IPS-NIHi7 (cell line): Measurements from ENCODE around the gene FGF13.

Source experiments
- DNase-seq: peaks from one replicate; pipeline ENCODE4 v3.0.0; 2012; ENCODE audit warnings: mixed read lengths; ENCODE audit errors: extremely low spot score

The FGF13 gene

DNA sequence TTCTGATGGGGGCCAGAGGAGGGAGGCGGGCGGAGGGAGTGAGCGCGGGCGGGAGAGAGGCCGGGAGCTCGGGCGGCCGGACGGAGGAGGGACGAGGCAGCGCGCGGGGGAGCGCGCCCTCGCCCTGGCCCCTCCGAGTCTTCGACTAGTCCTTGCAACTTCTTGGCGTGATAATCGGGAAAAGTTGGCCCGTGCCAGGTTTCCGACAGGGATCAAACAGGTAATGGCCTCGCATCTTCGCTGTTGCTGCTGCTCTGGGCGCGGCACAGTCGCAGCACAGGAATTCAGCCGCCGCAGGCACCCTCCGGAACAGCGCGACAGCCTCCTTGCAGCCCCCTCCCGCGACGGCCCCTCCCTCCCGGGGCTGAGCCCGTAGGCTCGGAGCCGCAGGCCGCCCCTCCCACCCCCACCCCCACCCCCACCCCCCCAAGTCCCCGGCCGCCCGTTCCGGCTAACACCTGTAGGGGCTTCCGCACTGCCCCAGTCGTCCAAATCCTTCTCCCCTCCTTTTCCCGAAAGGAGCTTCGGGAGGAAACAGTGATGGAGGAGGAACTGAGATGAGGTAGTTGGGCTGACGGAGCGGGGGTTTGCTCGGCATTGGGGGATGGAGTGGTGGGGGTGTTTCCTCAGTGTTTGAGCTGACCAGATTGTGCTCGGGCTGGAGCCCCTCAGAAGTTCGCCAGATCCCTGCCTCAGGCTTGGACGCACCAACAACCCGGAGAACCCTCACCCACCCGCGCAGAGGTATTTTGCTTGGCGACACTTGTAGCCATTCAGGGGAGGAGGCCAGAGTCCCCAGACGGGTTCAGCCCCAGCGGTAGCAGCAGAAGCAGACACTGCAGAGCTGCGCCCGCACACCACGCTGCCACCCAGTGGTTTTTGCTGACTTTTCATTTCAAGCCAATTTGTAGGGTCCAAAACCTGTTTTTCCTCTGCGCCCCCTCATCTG is at the start of gene FGF13:
FGF13 (minus strand) TSS at position 319 of the 949 bp plus-strand sequence. CDS start 714 bp downstream, outside the sequence.
- DNase-seq = peak; percentile 77

DNA sequence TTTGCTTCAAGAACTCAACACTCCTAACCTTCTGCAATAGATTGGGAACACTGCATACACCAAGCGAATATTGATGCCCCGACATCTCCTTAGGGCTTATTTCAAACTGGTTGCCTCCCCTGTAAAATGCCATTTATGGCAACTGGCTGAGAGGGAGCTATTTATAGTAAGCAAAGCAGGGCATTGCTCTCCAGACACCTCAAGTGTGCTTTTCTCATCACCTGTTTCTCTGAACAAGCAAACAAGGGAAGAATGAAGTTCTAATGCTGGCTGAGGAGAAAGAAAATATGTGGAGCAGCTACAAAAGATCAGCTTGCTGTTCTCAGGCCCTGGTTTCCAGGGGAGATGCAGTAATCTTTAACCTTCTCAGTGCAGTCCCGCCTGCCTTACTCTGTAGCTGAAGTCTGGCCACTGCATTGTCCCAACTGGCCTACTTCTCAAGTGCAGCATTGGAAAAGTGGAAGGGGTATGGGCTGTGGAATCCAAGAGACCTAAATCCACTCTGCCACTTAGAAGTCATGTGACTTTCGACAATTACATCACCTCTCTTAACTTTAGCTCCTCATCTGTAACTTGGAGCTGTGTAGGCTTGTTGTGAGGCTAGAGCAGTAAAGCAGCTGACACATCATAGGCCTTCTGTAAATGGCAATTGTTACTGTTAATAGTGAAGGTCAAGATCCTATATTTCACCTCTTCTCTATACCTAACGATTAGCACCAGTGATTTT is 47.9 kb upstream of the FGF13 start:
- DNase-seq = no peak

DNA sequence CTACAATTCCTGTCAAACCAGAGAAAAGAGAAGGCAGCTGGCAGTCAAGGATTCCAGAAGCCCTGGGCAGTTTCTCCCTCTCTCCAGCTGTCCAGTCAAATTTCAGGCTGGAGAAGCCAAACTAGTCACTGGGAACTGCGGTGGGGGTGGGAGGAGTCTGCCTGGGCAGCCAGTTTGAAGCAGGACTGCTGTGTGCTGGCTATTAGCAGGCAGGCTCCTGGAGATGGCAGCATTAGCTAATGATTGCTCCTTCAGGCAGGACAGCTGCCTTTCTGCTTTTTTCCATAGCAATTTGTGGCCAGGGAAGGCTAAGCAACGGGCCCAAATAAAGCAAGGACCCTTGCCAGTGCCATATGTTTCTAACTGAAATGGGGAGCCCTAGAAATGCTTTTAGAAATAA is 44.7 kb upstream of the FGF13 start:
- peak; percentile 88 for DNase-seq

DNA sequence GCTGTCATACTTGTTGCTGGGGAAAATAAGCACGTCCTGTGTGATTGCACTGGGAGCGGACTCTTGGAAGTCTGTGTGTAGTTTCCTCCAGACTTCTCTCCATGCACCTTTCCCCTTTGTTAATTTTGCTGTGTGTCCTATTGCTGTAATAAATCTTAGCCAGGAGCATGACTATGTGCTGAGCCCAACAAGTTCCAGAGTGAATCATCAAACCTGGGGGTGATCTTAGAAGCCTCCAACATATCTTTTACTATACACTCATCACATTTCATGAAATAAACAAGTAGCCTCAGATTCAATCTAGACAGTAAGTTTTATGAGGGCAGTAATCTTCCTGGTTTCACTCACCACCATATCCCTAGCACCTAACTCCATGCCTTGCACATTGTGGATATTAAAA is 43.3 kb upstream of the FGF13 start:
- no peak for DNase-seq

DNA sequence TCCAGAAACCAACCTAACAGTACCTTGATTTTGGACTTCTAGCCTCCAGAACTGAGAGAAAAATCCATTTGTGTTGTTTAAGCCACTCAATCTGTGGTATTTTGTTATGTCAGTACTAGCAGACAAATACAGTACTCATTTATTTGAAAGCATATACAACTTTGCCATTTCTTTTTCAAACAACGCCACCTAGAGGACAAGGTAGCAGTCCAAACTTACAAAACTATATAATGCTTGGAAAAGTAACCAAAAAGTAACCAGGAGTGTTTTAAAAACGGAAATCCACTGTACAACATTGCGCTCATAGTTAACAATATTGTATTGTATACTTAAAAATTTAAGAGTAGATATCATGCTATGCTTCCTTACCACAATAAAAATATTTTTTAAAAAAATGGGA is 37.0 kb upstream of the FGF13 start:
- no peak for DNase-seq

DNA sequence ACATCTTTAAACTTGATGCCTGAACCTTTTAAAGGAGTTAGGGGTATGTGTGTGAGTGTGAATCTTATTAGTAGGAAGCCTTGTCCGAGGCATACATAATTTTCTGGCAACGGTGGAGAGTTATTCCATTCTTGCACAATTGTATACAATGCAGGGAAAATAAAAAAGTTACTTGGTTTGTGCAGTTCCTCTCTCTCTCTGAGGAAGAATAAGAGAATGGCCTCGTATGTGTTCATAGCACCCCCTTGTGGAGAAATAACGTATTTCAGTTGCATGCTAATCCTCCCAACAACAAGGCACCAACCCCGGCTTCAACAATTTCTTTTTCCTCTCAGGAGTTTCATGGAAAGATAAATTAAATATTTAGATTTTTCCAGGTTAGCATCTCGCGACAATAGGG is 33.7 kb upstream of the FGF13 start:
- peak; percentile 62 for DNase-seq

DNA sequence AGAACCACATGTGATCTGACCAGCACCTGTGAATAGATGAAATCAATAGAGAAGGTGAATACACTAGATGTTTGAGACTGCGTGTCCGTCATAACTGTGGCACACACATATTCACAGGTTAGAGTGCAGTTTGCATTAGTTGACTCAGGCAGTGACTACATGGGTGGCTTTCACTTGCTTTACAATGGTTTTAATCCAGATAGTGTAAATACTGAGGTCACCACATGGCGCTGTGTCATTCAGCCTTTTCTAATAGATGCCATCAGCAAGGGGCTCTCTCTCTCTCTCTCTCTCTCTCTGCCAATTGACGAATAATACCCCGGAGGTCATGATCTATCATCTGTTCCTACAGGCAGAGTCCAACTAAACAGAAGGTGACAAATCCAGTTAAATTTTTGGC is 30.7 kb upstream of the FGF13 start:
- DNase-seq = no peak

DNA sequence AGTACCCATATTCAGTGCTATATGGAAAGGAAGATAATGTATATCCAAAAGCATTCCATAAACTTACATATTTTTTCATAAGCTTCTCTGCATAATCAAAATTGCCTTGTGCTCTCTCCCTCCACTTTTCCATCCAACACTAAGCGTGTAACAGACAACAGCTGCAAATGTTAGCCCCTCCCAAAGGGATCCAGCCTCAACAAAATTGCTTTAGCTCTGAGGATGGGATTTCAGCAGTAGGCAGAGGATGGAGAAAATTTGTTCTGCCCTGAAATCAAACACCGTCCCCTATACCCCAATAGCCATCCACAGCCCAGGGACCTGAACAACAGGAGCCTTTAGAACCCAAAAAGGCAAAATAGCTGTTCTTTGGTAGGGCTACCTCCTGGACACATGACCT is 28.8 kb upstream of the FGF13 start:
- no peak for DNase-seq

DNA sequence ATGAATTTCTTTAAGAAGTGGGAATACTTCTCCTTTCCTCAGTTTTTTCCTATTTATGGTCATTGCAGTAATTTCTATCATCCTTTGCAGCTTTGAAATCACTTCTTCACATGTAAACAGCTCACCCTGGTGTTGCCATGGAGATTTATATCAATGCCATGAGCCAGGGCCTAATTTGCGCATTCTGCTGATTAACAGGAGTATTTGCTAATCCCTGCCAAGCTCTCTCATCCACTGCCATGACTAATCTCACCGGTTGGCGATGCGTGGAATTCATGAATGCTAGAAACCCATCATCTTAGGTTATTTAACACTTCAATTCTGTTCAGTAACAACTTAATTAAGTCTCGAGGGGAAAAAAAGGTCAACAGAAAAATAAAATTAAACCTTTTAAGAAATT is 11.8 kb upstream of the FGF13 start:
- no peak for DNase-seq

DNA sequence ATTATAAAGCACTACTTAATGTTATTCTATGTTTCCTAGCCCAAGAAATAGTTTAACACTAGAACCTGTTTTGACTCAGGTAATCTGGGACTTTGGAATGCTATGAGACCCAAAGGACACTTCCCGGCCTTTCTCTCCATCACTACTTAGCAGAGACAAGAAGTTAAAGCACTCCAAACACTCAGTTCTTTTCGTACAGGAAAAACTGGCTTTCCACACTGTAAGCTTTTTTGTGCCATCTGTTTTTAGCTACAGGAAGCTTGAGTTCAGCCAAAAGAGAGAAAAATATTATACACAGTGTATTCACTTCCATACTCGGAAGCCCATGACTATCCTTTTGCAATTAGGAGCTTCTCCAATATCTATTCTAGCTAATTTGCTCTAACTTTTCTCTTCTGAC is 7.9 kb upstream of the FGF13 start:
- DNase-seq = no peak

DNA sequence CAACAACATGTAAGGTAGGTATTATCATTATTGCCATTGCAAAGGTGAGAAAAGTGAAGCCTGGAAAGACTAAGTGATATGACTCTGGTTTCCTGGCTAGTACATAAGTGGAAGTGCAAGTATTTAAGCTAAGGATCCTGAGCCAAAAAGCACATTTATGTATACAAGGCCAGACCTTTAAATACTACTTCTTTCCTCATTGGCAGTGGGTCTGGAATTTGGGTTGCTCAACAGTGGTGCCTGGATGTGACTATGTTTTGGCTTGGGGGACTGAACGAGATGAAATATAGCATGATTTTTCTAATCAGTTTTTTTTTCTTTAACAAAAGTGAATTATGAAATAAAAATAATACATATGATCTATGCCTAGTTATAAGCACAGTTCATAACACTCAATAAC is 7.4 kb upstream of the FGF13 start:
- no peak for DNase-seq

DNA sequence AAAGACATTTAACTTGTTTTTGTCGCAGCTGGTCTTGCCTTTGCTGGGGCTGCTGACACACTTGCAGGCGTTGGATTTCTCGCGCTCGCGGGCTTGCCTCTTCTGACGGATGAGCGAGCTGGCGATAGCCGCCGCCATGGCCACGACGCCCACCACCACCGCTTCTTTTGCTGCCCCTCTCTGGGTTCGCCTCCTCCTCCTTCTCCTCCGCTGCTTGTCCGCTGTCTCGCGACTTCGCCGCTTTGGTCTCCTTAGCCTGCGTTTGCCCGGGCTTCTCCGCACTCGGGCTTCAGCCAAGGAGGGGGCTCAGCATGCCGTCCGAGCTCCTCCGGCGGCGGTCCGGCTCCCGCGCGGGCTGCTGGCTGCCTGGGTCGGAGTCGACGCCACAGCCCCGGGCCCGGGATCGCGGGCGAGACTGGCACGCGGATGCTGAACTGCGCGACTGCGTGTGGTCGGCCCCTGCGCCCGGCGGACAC is 613 bp downstream of the FGF13 start:
- DNase-seq = peak; percentile 41

DNA sequence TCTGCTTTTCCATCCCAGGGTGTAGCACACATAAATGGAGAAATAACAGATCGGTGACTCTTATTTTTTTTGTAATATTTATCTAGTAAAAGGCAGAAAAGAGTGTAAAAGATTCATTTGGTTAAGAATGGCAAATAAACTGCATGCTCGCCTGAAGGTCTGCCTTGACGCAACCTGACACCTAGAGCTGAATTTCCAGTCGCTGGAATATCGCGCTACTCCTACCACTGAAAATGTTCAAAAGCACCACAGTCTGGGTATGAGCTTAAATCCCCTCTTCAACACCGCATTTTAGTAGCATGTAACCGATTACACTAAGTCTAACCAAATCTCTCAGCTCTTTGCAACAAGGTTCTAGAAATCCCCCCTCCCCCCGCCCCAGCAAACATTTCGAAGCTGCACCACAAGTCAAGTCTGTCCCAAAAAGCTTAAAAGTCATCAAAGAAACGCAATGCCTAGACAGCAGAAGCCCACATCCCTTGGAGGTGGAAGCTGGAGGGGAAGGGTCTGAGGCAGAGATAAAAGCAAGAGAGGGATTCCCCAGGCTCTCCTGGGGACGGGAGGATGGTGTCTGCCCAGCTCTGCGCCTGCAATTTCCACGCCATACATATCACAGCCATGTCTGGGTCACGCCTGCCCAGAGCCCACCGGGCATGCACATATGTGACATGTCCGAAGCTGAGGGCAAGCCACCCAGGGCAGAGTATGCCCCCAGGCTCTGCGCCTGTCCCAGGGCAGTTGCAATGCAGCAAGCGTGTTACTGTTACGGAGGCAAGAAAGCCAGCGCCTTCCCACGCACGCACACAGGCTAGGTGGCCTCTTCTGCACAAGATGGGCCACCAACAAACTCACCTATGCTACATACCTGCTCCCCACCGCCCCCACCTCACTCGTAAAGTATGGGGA is 1.4 kb downstream of the FGF13 start:
- DNase-seq = peak; percentile 27

DNA sequence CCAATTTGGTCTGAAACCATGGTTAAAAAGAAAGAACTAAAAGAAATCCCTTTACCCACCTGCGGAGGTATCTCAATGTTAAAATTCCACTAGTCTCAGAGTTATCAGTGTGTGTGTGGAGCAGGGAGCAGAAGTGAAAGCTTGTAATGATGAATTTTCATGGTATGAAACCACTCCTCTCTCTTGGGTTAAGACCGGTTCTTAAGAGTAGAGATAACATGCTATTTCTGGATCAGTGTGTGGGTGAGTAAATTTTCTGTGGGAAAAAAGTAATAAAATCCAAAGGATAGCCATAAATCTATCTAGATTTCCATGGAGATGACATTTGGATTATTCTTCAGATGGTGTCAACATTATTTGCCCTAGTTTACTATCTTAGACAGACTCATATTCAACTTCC is 3.2 kb downstream of the FGF13 start:
- DNase-seq = no peak

DNA sequence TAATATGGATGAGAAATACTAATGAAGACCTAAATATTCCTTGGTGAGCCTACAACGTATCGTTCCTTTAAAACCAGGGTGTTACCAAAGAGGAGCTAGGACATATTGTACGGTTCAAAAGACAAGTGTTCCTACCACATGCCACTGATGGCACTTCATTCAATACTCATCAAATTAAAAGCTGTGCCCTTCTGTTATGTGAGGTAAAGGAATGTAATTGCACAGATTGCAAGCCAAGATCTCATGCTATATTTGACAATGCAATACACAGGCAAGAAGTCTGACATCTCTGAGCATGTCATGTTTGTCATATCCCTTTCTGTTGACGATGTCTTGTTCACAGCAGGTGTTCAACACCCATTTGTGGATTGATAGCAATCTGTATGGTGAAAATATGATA is 6.9 kb downstream of the FGF13 start:
- DNase-seq = no peak

DNA sequence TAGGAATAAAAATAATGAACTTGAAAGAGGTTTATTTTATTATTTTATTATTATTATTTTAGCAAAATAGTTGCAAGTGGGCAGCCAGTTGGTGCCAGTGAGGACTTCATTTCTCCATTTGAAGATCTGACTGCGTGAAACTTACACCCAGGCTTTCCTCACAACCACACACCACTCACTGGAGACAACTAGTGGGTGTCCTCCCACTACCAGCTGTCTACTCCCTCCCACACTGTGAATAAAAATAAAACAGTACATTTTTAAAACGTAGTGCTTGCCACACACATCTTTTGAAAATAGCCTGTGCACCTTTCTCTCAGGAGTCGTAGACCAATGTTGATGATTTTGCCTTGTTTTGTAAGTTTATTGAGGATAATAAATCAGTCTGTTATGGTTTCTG is 7.4 kb downstream of the FGF13 start:
- no peak for DNase-seq

DNA sequence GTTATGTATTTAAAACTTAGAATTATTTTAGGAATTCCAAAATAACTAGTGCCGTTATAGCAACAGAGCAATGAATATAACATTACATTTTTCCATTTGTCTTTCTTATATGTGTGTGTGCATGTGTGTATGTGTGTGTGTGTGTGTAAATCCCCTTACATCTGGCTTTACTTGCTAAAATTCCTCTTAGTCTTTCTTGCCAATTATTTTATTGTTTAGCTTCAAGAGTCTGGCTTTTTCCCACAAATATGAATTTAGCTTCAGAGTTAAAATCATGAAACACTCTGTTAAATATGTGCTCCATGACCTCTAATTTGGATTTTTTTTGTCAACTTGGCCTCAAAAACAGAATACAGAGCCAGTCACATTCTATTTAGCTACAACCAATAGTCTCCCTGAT is 18.9 kb downstream of the FGF13 start:
- DNase-seq = no peak

DNA sequence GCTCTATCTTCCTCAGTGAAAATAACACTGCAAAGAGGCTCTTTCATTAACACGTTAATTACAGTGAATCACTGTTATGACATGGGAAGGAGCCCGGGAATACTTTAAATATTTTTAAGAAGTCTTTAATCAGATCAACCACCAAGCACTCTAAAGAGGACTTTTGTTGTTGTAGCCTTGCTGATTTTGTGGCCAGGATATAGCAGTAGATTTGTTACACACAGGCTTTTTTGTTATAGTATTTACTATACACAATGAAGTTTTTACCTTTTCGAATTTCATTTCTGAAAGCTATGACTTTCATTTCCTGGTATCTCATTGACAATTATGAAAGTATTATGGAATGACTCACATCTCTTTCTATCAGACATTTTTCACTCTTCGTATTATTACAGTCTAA is 20.3 kb downstream of the FGF13 start:
- DNase-seq = no peak

DNA sequence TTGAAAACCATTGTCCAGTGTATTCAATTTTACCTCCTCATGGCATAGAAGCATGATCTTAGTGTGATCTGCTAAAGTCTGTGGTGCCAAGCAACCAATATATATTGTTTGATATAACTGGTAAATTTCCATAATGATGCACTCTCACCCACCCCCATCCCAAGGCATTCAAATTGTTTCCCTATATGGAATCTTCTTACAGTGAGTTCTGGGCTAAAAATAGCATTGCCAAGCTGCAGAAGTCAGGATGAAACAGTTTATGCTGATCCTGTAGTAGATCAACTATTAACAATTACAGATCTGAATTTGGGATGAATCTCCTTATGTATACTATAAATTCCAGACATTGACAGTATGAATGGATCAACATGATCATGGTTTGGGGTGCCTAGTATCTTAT is 20.9 kb downstream of the FGF13 start:
- no peak for DNase-seq

DNA sequence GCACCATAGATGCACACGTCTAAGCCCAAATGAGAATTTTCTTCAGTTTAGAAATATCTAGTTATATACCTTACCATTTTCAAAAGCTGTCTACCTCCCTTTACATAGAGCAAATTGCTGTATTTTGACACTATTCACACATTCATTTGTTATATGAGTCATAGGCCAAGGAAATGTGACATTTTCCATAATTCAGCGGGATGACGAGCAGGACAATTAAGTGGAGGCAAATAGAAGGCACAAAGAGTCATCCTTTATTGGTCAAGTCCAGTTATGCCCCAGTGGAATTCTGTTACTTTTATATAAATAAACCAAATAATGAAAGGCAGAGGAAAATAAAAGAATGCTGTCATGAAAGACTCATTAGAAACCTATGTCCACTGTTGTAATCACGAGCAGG is 27.9 kb downstream of the FGF13 start:
- no peak for DNase-seq

DNA sequence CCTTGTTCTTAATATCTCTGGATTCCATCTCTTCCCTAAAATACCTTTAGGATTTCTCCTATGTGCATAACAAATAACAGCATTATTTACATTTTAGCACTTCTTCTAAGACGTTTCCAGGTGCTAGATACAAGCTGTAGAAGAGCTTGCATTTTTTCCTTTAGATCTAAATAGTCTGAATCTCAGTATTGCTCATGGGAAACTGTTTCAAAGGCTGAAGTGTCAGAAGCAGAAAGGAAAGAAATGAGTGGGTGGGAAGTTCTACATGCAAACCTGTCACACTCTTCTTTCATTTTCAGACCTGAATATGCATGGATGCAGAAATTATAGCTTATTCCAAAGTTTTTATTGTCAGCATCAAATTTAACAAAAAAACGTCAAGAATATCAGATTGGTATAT is 41.8 kb downstream of the FGF13 start:
- no peak for DNase-seq

DNA sequence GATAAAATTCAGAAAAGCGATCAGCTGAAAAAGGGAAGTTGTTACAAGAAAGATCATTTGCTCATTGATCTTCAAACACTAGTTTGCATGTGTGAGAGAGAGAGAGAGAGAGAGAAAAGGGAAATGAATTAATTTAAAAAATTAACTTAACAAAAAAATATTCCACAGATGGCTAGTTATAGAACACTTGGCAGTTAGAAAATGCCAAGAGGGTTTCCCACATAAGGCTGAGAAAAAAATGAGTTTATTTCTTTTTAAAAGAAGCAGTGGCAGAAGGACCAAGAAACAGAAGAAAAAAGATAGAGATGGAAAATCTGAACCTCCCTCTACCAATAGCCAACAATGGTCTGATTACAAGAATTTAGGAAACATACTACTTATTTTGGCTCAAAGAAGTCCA is 47.1 kb downstream of the FGF13 start:
- DNase-seq = no peak
